Thyroid gland (tissue), 4 donors: Measurements from ENCODE around the gene MRPL4. TPM values are rescaled to one million over a fixed set of nuclear protein-coding genes. Genes with fewer than 3 reads are reported as not detected.

Source experiments
- DNase-seq, 2 donors: peaks; one replicate each; pipeline ENCODE4 v3.0.0-alpha.2; 2019
- H3K27ac ChIP-seq, 3 donors: fragments of 200-600 bp; sonication (generic); 1 replicate in 2 of 3; 2 replicates in 1 of 3; pipeline ENCODE4 v1.5.1; 2016 to 2019; ENCODE audit warnings: mild to moderate bottlenecking in 1 of 3, moderate library complexity in 1 of 3
- H3K27me3 ChIP-seq: fragments of 200-600 bp; sonication (generic); one replicate; pipeline ENCODE4 v1.5.1; 2019
- H3K36me3 ChIP-seq, 2 donors: fragments of 200-600 bp; sonication (generic); one replicate each; pipeline ENCODE4 v1.5.1; 2016 to 2019
- H3K4me1 ChIP-seq, 2 donors: fragments of 200-600 bp; sonication (generic); one replicate each; pipeline ENCODE4 v1.5.1; 2017 to 2019
- H3K4me3 ChIP-seq, 3 donors: fragments of 200-600 bp; sonication (generic); replicated peaks in 1 of 3; 1 replicate in 2 of 3; 2 replicates in 1 of 3; pipeline ENCODE4 v1.5.1; 2016; ENCODE audit warnings: mild to moderate bottlenecking in 1 of 3
- H3K9me3 ChIP-seq: fragments of 200-600 bp; sonication (generic); one replicate; pipeline ENCODE4 v1.5.1; 2017
- CTCF ChIP-seq, 6 experiments: fragments of 200-600 bp in 3 of 6; fragments of 450-650 bp in 3 of 6; sonication (generic) in 3 of 6; IDR thresholded peaks; one replicate each; pipeline ENCODE4 v1.5.1; 2016 to 2019; ENCODE audit warnings: antibody characterized with exemption in 6 of 6, mild to moderate bottlenecking in 2 of 6, inconsistent platforms in 1 of 6, moderate library complexity in 1 of 6
- POLR2A ChIP-seq, 2 donors: fragments of 450-650 bp; IDR thresholded peaks; one replicate each; pipeline ENCODE4 v1.6.1; 2017; ENCODE audit warnings: antibody characterized with exemption in 2 of 2, mild to moderate bottlenecking in 2 of 2, moderate library complexity in 1 of 2
- WGBS, 2 donors: methylation state at CpG; one replicate each; pipeline ENCODE4 v1.1.5; 2017; 5-methylcytosine and 5-hydroxymethylcytosine counted together
- intact Hi-C: fragments of 100-400 bp; cut with DNase I; formaldehyde crosslinking; loops from one replicate; pipeline ENCODE4 v1.15.1; 2023
- total RNA-seq, 4 donors: library from RNA; depleted of rRNA; stranded (reverse); fragments of >200 nt; gene quantifications; one replicate each; pipeline ENCODE4 v1.2.3, GENCODE V29; 2016

The MRPL4 gene
- total RNA-seq, 4 donors from 2014 or later: 36.1 to 81.7 (median 54.9) TPM

- intact Hi-C loops: no loop called here
- no peaks in the 10 kb centered on the region for H3K27me3 ChIP-seq
- TF ChIP-seq CTCF (IDR thresholded peaks at IDR 0.05) (no peak), POLR2A (IDR thresholded peaks at IDR 0.05) (no peak)
- no peaks in the 10 kb centered on the region for H3K9me3 ChIP-seq
- no peaks in the 10 kb centered on the region for H3K4me1 ChIP-seq
- 93 to 99% methylated on average over 7 of the region's 7 CpGs for WGBS, 2 donors
- no peaks in the 10 kb centered on the region for H3K36me3 ChIP-seq
- DNase-seq: no peak
- H3K27ac ChIP-seq: no peak overlapping the region
- H3K4me3 ChIP-seq: no peak overlapping the region
These were observed 8.4 kb upstream of the MRPL4 start for GRCh38 chr19:10243606-10244005.

GRCh38 chr19:10245189-10245939 is 6.7 kb upstream of the MRPL4 start:
- intact Hi-C loops: no loop called here

GRCh38 chr19:10246511-10246910 is 5.5 kb upstream of the MRPL4 start:
- intact Hi-C loops: no loop called here

More at GRCh38 chr19:10245189-10245939, 6.7 kb upstream of the MRPL4 start:
- DNase-seq: no peak
- no peaks in the 10 kb centered on the region for H3K9me3 ChIP-seq
- no peak for TF ChIP-seq CTCF (IDR thresholded peaks at IDR 0.05)
- WGBS, 2 donors: 76 to 86% methylated on average over 9 of the region's 9 CpGs
- H3K27ac ChIP-seq: no peak overlapping the region
- H3K36me3 ChIP-seq: no peaks in the 10 kb centered on the region
- H3K27me3 ChIP-seq: no peaks in the 10 kb centered on the region
- H3K4me3 ChIP-seq: no peak overlapping the region
- no peaks in the 10 kb centered on the region for H3K4me1 ChIP-seq

GRCh38 chr19:10252707-10253106 is 693 bp downstream of the MRPL4 start:
- Histone ChIP-seq H3K4me1 (peaks cover 0 to 7% of the 10 kb centered on the region in 2 donors), H3K4me3 (peak overlapping the region; percentile 54 to 85 (median 85)), H3K27ac (peak overlapping the region in 1 of 3 donors; percentile 45), H3K27me3 (no peaks in the 10 kb centered on the region), H3K36me3 (peaks cover 15 to 17% of the 10 kb centered on the region in 2 donors), H3K9me3 (no peaks in the 10 kb centered on the region)
- TF ChIP-seq POLR2A (IDR thresholded peaks at IDR 0.05) (no peak), CTCF (IDR thresholded peaks at IDR 0.05) (no peak)
- 29 to 34% methylated on average over 7 to 8 of the region's 8 CpGs for WGBS, 2 donors
- no peak for DNase-seq
- intact Hi-C loops: loop anchor here (10.0 kb wide), 2 partner anchors 138 to 318 kb away; partner anchors contain the start of genes EIF3G, OLFM2 and P2RY11

More at GRCh38 chr19:10246511-10246910, 5.5 kb upstream of the MRPL4 start:
- Histone ChIP-seq H3K27me3 (no peaks in the 10 kb centered on the region), H3K9me3 (no peaks in the 10 kb centered on the region), H3K27ac (no peak overlapping the region), H3K4me3 (no peak overlapping the region), H3K36me3 (no peaks in the 10 kb centered on the region), H3K4me1 (no peaks in the 10 kb centered on the region)
- no peak for DNase-seq
- 84 to 87% methylated on average over 6 of the region's 6 CpGs for WGBS, 2 donors
- no peak for TF ChIP-seq CTCF (IDR thresholded peaks at IDR 0.05)
- TF ChIP-seq POLR2A (IDR thresholded peaks at IDR 0.05): no peak

GRCh38 chr19:10254244-10254643 is 2.2 kb downstream of the MRPL4 start:
- intact Hi-C loops: loop anchor here (10.0 kb wide), 2 partner anchors 139 to 319 kb away; partner anchors contain the start of genes EIF3G, OLFM2 and P2RY11

More at GRCh38 chr19:10254244-10254643, 2.2 kb downstream of the MRPL4 start:
- Histone ChIP-seq H3K9me3 (no peaks in the 10 kb centered on the region), H3K4me1 (peaks cover 6 to 13% of the 10 kb centered on the region in 2 donors), H3K27me3 (no peaks in the 10 kb centered on the region), H3K36me3 (peaks cover 25 to 27% of the 10 kb centered on the region in 2 donors), H3K27ac (no peak overlapping the region), H3K4me3 (no peak overlapping the region)
- WGBS, 2 donors: 93 to 95% methylated on average over 3 of the region's 3 CpGs
- TF ChIP-seq POLR2A (IDR thresholded peaks at IDR 0.05): no peak
- no peak for TF ChIP-seq CTCF (IDR thresholded peaks at IDR 0.05)
- DNase-seq: no peak
